CD4-positive, CD25-positive, alpha-beta regulatory T cell (primary cell): ENCODE results near the gene C12orf42. TPM values are rescaled to one million over a fixed set of nuclear protein-coding genes. Genes with fewer than 3 reads are reported as not detected.
A peak's percentile ranks its signal among the peaks of the same experiment; 100 is the strongest.

Experiments used
- ATAC-seq, 2 donors: fragments of 150-1000 bp; cut with Tn5 transposase; one replicate each; pipeline ENCODE4 v1.10.0; 2021; ENCODE audit warnings: low read depth in 2 of 2, moderate number of reproducible peaks in 2 of 2, moderate library complexity in 1 of 2
- DNase-seq, 3 donors: peaks; one replicate each; pipeline versions ENCODE4 v3.0.0 to v3.0.0-alpha.2; 2012 to 2022; ENCODE audit warnings: mixed read lengths in 1 of 3
- H3K27ac ChIP-seq: one replicate; pipeline ENCODE4 v1.7.0; 2013; ENCODE audit warnings: mild to moderate bottlenecking, low read length; ENCODE audit not compliant: insufficient read depth, poor library complexity, severe bottlenecking
- H3K27me3 ChIP-seq: one replicate; pipeline ENCODE4 v1.7.0; 2013; ENCODE audit warnings: low read length; ENCODE audit not compliant: control insufficient read depth, insufficient read depth
- H3K36me3 ChIP-seq: one replicate; pipeline ENCODE4 v1.7.0; 2013; ENCODE audit warnings: mild to moderate bottlenecking, low read length, moderate library complexity; ENCODE audit not compliant: control insufficient read depth, insufficient read depth
- H3K4me1 ChIP-seq: 2 replicates; pipeline ENCODE4 v1.7.0; 2013; ENCODE audit warnings: mild to moderate bottlenecking, low read length; ENCODE audit not compliant: insufficient read depth, control insufficient read depth, poor library complexity, severe bottlenecking
- H3K4me3 ChIP-seq: one replicate; pipeline ENCODE4 v1.7.0; 2013; ENCODE audit warnings: low read depth, mild to moderate bottlenecking, low read length, moderate library complexity
- H3K9me3 ChIP-seq, 2 experiments: 1 replicate in 1 of 2; 2 replicates in 1 of 2; pipeline ENCODE4 v1.7.0; 2013; ENCODE audit warnings: low read length in 2 of 2, mild to moderate bottlenecking in 1 of 2, moderate library complexity in 1 of 2; ENCODE audit not compliant: control insufficient read depth in 2 of 2
- H3K27ac Mint-ChIP-seq, 3 donors: one replicate each; pipeline ENCODE4 v1.8.0; 2020 to 2022; ENCODE audit warnings: mild to moderate bottlenecking in 3 of 3, mixed read lengths in 3 of 3, moderate library complexity in 2 of 3
- H3K27me3 Mint-ChIP-seq: one replicate; pipeline ENCODE4 v1.8.0; 2022; ENCODE audit warnings: mild to moderate bottlenecking, mixed read lengths
- H3K36me3 Mint-ChIP-seq: one replicate; pipeline ENCODE4 v1.8.0; 2020; ENCODE audit warnings: mixed read lengths
- H3K4me1 Mint-ChIP-seq, 4 donors: one replicate each; pipeline ENCODE4 v1.8.0; 2020 to 2022; ENCODE audit warnings: mixed read lengths in 4 of 4, mild to moderate bottlenecking in 1 of 4
- H3K4me3 Mint-ChIP-seq, 4 donors: one replicate each; pipeline ENCODE4 v1.8.0; 2020 to 2022; ENCODE audit warnings: mild to moderate bottlenecking in 4 of 4, mixed read lengths in 4 of 4, moderate library complexity in 3 of 4
- H3K9me3 Mint-ChIP-seq, 7 donors: one replicate each; pipeline ENCODE4 v1.8.0; 2020 to 2022; ENCODE audit warnings: mixed read lengths in 7 of 7, mild to moderate bottlenecking in 3 of 7, moderate library complexity in 2 of 7
- polyA plus RNA-seq, 4 donors: library from polyadenylated mRNA; unstranded; fragments of 300-500 nt; fragmentation: Illumina TruSeq; gene quantifications; one replicate each; pipeline ENCODE4 v1.2.3, GENCODE V29; 2021
- total RNA-seq: library from RNA; stranded (reverse); gene quantifications from one replicate; pipeline ENCODE4 v1.2.3, GENCODE V29; 2022

Gene C12orf42
- total and polyA plus RNA-seq, 5 donors from 2014 or later: 3.8 to 10.0 (median 8.1) TPM

GRCh38 chr12:103368167-103368566 lies 127.6 kb downstream of the C12orf42 start:
- no peak overlapping the region for H3K4me3 ChIP-seq
- DNase-seq (no peak), ATAC-seq (no peak)
- Mint-ChIP-seq H3K27me3 (no peaks in the 10 kb centered on the region), H3K9me3 (peaks cover 0 to 15% (median 9%) of the 10 kb centered on the region in 7 donors), H3K4me3 (no peak overlapping the region), H3K36me3 (peaks cover 53% of the 10 kb centered on the region), H3K27ac (no peak overlapping the region), H3K4me1 (peaks cover under 1 to 19% (median 4%) of the 10 kb centered on the region in 4 donors)
- peaks cover 8% of the 10 kb centered on the region for H3K36me3 ChIP-seq
- H3K4me1 ChIP-seq: no peaks in the 10 kb centered on the region
- H3K27ac ChIP-seq: no peak overlapping the region
- H3K9me3 ChIP-seq: no peaks in the 10 kb centered on the region
- H3K27me3 ChIP-seq: no peaks in the 10 kb centered on the region

GRCh38 chr12:103354403-103354802 lies 141.4 kb downstream of the C12orf42 start:
- Histone ChIP-seq H3K27ac (no peak overlapping the region), H3K4me3 (no peak overlapping the region), H3K9me3 (no peaks in the 10 kb centered on the region), H3K27me3 (no peaks in the 10 kb centered on the region), H3K36me3 (peaks cover 3% of the 10 kb centered on the region), H3K4me1 (no peaks in the 10 kb centered on the region)
- H3K9me3 Mint-ChIP-seq: peaks cover 0 to 4% (median 2%) of the 10 kb centered on the region in 7 donors
- no peaks in the 10 kb centered on the region for H3K27me3 Mint-ChIP-seq
- ATAC-seq: no peak
- no peak for DNase-seq
- peaks cover 0 to 12% (median 5%) of the 10 kb centered on the region in 4 donors for H3K4me1 Mint-ChIP-seq
- peaks cover 38% of the 10 kb centered on the region for H3K36me3 Mint-ChIP-seq
- no peak overlapping the region for H3K4me3 Mint-ChIP-seq
- no peak overlapping the region for H3K27ac Mint-ChIP-seq

GRCh38 chr12:103353913-103354312 lies 141.9 kb downstream of the C12orf42 start:
- no peak overlapping the region for H3K27ac ChIP-seq
- H3K4me1 Mint-ChIP-seq: peaks cover 0 to 15% (median 9%) of the 10 kb centered on the region in 4 donors
- no peak overlapping the region for H3K4me3 ChIP-seq
- no peaks in the 10 kb centered on the region for H3K4me1 ChIP-seq
- no peaks in the 10 kb centered on the region for H3K27me3 Mint-ChIP-seq
- H3K27ac Mint-ChIP-seq: no peak overlapping the region
- no peak for DNase-seq
- peaks cover 3% of the 10 kb centered on the region for H3K36me3 ChIP-seq
- no peak for ATAC-seq
- peaks cover 41% of the 10 kb centered on the region for H3K36me3 Mint-ChIP-seq
- peaks cover 0 to 7% (median 2%) of the 10 kb centered on the region in 7 donors for H3K9me3 Mint-ChIP-seq
- no peaks in the 10 kb centered on the region for H3K9me3 ChIP-seq
- no peaks in the 10 kb centered on the region for H3K27me3 ChIP-seq
- H3K4me3 Mint-ChIP-seq: peak overlapping the region in 1 of 4 donors; percentile 32

DNA sequence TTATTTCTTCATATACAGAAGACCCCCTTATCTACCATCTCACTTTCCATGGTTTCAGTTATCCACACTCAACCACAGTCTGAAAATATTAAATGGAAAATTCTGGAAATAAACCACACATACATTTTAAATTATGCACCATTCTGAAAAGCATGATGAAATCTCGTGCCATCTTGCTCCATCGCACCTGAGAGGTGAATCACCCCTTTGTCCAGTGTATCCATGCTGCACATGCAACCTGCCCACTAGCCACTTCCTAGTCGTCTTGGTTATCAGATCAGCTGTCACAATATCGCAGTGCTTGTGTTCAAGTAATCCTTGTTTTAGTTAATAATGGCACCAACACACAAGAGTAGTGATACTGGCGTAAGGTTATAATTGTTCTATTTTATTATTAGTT lies 145.7 kb downstream of the C12orf42 start:
- no peak for DNase-seq
- H3K4me3 Mint-ChIP-seq: no peak overlapping the region
- Histone ChIP-seq H3K4me3 (no peak overlapping the region), H3K36me3 (peaks cover 5% of the 10 kb centered on the region), H3K9me3 (peaks cover 0 to 5% of the 10 kb centered on the region in 2 experiments), H3K27me3 (no peaks in the 10 kb centered on the region), H3K27ac (no peak overlapping the region), H3K4me1 (no peaks in the 10 kb centered on the region)
- no peak for ATAC-seq
- H3K27me3 Mint-ChIP-seq: no peaks in the 10 kb centered on the region
- H3K27ac Mint-ChIP-seq: no peak overlapping the region
- H3K4me1 Mint-ChIP-seq: peaks cover 0 to 20% (median 12%) of the 10 kb centered on the region in 4 donors
- H3K36me3 Mint-ChIP-seq: peaks cover 22% of the 10 kb centered on the region
- peaks cover 0 to 4% (median 2%) of the 10 kb centered on the region in 7 donors for H3K9me3 Mint-ChIP-seq

DNA sequence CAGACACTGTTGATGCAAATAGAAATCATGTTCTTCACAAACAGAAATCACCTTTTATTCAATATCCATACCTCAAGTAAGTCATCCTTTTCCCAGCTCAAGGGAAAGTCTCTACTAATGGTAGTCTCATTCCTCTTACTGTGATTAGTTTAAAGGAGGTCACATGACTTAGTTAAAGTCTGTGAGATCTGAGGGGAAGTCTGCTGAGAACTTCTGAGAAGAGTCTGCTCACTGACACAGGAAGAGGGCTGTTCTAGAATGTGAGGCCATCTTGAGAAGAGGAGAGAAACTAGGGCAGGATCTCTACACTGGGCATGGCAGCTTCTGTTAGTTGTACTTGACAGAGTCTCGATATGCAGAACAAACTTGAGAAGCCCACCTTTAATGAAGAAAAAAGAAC lies 146.8 kb downstream of the C12orf42 start:
- Histone ChIP-seq H3K36me3 (peaks cover 5% of the 10 kb centered on the region), H3K4me1 (no peaks in the 10 kb centered on the region), H3K27me3 (no peaks in the 10 kb centered on the region), H3K4me3 (no peak overlapping the region), H3K27ac (no peak overlapping the region), H3K9me3 (peaks cover 0 to 5% of the 10 kb centered on the region in 2 experiments)
- Mint-ChIP-seq H3K27me3 (no peaks in the 10 kb centered on the region), H3K4me1 (peaks cover 0 to 22% (median 12%) of the 10 kb centered on the region in 4 donors), H3K27ac (peak overlapping the region in 2 of 3 donors; percentile 39 to 84), H3K4me3 (no peak overlapping the region), H3K36me3 (peaks cover 18% of the 10 kb centered on the region), H3K9me3 (peaks cover 0 to 4% (median 2%) of the 10 kb centered on the region in 7 donors)
- peak; percentile 68 to 70 for ATAC-seq
- peak in 1 of 3 donors; percentile 46 for DNase-seq

DNA sequence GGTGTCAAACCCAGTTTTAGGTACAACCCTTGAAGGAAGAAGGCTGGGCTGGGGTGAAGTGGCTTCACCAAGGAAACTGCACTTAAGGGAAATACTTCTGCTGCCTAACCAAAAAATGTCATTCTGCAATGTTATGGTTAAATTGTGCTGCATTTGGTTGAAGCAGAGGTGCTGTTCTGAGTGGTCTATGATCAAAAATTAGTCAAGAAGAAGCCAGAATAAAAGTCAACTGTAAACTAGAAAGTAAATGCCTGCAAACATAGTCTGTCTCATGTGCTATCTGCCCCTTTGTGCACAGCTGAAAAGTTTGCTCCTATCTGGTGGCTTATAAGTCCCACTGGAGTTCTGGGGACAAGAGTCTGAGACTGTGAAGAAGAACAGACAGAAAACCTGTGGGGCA lies 158.8 kb downstream of the C12orf42 start:
- Mint-ChIP-seq H3K27ac (no peak overlapping the region), H3K4me3 (no peak overlapping the region), H3K36me3 (peaks cover 8% of the 10 kb centered on the region), H3K9me3 (peaks cover 0 to 4% (median 0%) of the 10 kb centered on the region in 7 donors), H3K27me3 (no peaks in the 10 kb centered on the region), H3K4me1 (peaks cover 0 to 7% (median 4%) of the 10 kb centered on the region in 4 donors)
- no peaks in the 10 kb centered on the region for H3K36me3 ChIP-seq
- DNase-seq (no peak), ATAC-seq (no peak)
- no peaks in the 10 kb centered on the region for H3K9me3 ChIP-seq
- no peaks in the 10 kb centered on the region for H3K4me1 ChIP-seq
- no peak overlapping the region for H3K4me3 ChIP-seq
- no peaks in the 10 kb centered on the region for H3K27me3 ChIP-seq
- H3K27ac ChIP-seq: no peak overlapping the region

DNA sequence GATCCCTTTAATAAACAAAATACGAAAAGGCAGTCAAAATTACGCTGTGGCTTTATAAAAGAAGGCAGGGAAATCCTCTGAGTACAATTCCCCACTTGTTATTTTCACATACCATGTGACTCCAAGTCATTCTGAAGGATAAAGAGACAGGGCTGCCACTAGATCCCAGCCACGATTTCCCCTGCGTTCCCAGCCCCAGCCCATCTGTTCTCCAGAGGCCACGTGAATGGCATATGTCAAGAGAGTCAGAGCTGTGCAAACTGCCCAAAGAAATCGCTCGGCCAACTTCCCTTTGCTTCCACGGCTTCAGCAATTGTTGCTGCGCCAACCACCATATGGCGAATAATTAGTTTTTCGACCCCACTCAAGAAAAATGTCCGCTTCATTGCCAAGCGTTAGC lies 161.3 kb downstream of the C12orf42 start:
- no peaks in the 10 kb centered on the region for H3K27me3 Mint-ChIP-seq
- H3K27ac Mint-ChIP-seq: no peak overlapping the region
- Histone ChIP-seq H3K4me3 (no peak overlapping the region), H3K4me1 (no peaks in the 10 kb centered on the region), H3K27ac (no peak overlapping the region), H3K36me3 (no peaks in the 10 kb centered on the region), H3K9me3 (no peaks in the 10 kb centered on the region), H3K27me3 (no peaks in the 10 kb centered on the region)
- H3K36me3 Mint-ChIP-seq: peaks cover 3% of the 10 kb centered on the region
- peaks cover 0 to 8% (median 5%) of the 10 kb centered on the region in 4 donors for H3K4me1 Mint-ChIP-seq
- DNase-seq (no peak), ATAC-seq (no peak)
- no peak overlapping the region for H3K4me3 Mint-ChIP-seq
- peaks cover 0 to 1% (median 0%) of the 10 kb centered on the region in 7 donors for H3K9me3 Mint-ChIP-seq

- H3K9me3 Mint-ChIP-seq: no peaks in the 10 kb centered on the region
- ATAC-seq: no peak
Observed at GRCh38 chr12:103333676-103334075, 162.1 kb downstream of the C12orf42 start.

More at GRCh38 chr12:103333676-103334075, 162.1 kb downstream of the C12orf42 start:
- Histone ChIP-seq H3K4me3 (no peak overlapping the region), H3K4me1 (no peaks in the 10 kb centered on the region), H3K36me3 (no peaks in the 10 kb centered on the region), H3K27me3 (no peaks in the 10 kb centered on the region), H3K9me3 (no peaks in the 10 kb centered on the region), H3K27ac (no peak overlapping the region)
- peaks cover 8% of the 10 kb centered on the region for H3K36me3 Mint-ChIP-seq
- H3K27me3 Mint-ChIP-seq: no peaks in the 10 kb centered on the region
- H3K4me3 Mint-ChIP-seq: no peak overlapping the region
- DNase-seq: no peak
- H3K4me1 Mint-ChIP-seq: peaks cover 0 to 8% (median 2%) of the 10 kb centered on the region in 4 donors
- H3K27ac Mint-ChIP-seq: no peak overlapping the region
